HL-60/S4 (cell line): ENCODE results near the gene SYNPR.
"Not testable (repeated sequence)": the region's sequence is repeated elsewhere in the genome, so short reads cannot be mapped to it uniquely, and the experiment has no call there.

Experiments
- in situ Hi-C: fragments of 300-500 bp; cut with MboI; formaldehyde crosslinking; loops from 2 replicates; pipeline ENCODE4 v1.14.3; 2022; ENCODE audit warnings: low sequenced_read_pairs

Gene SYNPR

DNA sequence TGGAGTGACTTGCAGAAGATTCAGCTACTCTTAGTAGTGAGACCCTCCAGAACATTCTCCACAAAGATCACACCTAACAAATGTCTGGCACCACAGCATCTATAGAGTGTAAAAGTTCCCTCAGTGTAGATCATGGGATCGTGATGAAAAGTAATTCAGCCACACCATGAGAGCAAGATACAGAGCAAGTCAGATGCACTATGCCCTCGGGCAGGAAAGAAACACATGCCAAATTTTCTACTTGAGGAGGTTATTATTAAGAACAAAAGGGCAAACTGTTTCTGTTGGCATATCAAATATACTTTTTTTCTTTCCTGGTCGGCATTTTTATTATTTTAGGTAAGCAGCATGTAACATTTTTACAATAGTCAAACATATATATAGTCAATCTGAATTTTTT lies 329.6 kb downstream of the SYNPR start:
- in situ Hi-C loops, result no loop called here

DNA sequence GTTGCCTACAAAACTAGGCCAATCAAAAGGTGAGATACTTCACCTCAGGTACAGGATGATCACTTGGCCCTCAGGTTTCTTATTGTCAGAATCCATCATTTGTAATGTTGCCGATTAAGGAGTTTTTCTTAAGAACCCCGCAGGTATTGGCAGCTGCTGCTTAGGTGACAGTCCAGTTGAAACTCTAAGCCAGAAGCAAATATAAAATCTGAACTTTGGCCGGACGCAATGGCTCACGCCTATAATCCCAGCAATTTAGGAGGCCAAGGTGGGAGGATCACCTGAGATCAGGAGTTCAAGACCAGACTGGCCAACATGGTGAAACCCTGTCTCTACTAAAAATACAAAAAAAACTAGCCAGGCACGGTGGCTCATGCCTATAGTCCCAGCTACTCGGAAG lies 331.3 kb downstream of the SYNPR start:
- in situ Hi-C loops, result no loop called here

DNA sequence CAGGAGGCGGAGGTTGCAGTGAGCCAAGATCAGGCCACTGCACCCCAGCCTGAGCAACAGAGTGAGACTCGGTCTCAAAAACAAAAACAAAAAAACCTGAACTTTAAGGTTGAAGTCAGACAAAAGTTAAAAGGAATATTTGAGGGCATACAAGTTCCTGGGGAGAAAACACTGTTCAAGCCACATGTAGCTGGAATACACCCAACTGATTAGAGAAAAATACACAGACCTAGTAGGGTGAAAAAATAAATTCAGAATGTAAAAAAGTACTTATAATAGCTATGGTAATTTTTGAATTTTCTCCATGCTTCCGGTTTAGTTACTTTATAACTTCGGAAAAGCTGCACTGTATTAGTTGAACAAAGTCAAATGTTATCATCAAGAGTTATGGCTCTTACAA lies 331.7 kb downstream of the SYNPR start:
- in situ Hi-C loops, result no loop called here

DNA sequence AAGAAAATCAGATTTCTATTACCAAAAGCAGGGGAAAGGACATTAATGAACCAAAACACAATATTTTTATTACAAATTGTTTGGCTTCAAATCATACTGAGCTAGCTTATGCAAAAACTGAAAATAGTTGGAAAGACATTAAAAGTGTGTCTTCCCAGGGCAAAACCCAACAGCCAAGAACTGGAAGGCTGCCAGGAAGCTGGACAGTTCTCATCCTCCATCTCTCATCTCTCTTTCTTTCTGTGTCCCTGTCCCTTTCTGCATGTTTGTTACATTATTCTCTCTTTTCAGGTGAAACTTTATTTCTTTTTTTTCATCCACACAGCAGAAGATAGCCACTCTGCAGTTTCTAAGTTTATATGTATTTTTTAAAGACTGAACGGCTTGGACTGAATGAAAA lies 333.3 kb downstream of the SYNPR start:
- in situ Hi-C loops, result no loop called here

DNA sequence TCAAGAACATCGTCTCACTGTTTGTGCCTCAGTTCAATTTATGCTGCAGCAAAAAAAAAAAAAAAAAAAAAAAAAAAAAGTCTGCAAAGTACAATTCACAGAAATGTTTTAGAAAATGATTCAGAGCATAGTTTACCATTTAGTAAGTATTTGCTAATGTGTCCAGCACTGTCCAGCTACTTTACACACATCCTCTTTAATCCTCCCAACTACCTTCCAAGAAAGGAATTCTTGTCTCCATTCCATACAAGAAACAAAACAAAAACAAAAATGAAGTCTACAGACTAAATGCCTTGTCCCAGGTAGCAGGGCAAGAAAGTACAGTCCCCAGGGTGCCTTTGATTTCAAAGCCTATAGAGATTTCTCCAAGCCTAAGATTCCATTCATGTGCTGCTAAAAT lies 335.5 kb downstream of the SYNPR start:
- in situ Hi-C loops, result no loop called here

DNA sequence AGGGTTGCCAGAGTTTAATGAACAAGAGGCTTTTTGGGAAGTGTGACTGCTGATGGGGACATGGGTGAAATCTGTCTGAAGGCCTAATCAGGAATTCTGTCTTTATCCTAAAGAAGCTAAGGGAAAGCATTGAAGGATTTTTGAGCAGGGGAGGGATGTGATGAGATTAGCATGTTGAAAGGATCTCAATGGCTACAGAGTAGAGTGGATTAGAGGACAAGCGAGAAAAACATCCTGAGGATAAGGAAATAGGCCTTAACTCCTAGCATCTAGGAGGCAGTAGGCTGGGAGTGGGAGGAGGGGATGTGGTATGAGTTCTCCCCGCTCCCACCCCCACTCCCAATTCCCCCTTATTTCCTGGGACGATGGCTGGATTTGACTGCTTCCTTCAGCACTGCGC lies 339.3 kb downstream of the SYNPR start:
- in situ Hi-C loops, result no loop called here

DNA sequence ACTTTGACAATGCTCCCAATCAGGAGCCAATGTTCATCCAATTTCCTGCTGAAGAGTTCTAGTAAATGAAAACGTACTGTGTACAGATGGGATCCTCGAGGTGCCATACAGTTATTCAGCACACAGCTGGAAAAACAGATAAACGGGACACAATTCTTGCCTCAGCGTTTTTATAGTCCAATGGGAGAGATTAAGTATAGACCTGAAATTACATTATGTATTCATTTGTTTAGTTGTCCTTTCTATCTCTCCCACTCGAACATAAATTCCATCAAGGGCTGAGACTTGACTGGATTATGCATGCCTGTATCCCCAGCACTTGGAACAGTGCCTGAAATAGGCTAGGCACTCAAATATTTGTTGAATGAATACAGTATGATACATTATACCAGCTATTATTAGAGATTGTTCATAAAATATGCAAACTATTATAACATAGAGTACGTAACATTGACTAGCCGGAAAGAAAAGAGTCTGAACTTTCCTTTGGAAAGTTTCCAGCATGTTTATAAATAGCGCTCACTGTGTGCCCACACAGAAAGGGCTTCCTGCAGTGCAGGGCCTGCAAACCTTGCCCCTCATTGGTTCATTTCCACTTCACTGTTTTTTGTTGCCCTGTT lies 346.9 kb downstream of the SYNPR start:
- in situ Hi-C loops, result no loop called here

DNA sequence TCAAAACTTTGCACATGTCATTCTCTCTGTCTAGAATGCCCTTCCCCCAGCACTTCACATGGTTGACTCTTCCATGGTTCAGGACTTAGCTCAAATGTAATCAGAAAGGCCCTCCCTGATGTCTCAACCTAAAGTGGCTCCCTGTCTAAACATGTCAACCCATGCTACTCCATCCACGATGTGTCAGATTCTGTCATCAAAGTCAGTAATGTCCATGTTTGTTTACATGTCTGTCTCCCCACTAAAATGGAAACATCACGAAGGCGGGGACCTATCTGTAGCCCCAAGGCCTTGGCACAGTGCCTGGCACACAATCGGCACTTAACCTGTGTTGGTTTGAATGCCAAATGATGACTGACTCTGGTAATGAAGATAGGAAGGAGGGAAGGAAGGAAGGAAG lies 353.6 kb downstream of the SYNPR start:
- in situ Hi-C loops, result no loop called here

DNA sequence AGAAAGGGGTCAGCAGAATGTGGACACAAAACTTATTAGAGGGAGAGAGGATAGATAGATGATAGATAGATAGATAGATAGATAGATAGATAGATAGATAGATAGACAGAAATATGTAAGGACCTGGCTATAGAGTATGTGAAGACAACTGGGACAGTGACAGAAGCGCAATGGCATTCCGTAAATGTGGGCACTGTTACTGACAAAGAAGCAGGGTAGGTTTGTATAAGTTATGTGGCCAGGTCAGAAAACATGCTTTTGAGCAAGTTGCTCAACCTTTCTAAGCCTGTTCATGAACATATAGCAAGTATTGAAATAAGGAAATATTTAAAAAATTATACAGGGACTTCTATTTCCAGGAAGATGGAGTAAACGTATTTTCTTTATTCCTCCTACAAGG lies 357.1 kb downstream of the SYNPR start:
- in situ Hi-C loops, result no loop called here

DNA sequence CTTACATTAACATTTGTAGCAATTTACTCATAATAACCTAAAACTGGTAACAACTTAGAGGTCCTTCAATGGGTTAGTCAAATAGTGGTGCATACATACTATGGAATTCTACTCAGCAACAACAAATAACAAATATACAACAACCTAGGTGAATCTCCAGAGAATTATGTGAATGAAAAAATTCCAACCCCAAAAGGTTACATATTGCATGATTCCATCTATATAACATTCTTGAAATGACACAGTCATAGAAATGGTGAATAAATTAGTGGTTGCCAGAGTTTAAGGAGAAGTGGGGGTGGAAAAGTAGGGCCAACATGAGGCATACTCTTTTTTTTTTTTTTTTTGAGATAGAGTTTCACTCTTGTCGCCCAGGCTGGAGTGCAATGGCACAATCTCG lies 361.7 kb downstream of the SYNPR start:
- in situ Hi-C loops, result no loop called here

DNA sequence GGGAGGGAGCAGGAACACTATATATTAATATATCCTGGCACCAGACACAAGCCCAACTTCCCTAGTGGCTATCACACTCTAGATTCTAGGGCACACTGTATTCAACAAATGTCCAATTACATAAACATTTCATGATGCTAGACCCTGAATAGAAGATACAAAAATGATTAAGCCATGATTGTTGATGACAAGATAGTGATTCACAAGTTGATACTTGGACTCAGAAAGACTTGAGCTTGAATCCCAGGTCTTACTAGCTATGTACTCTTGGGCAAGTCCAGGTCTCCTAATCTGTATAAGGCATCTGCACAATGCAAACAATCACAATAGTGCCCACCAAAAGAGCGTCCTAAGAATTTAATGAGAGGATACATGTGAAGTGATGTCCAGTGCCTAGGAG lies 364.4 kb downstream of the SYNPR start:
- in situ Hi-C loops, result no loop called here

DNA sequence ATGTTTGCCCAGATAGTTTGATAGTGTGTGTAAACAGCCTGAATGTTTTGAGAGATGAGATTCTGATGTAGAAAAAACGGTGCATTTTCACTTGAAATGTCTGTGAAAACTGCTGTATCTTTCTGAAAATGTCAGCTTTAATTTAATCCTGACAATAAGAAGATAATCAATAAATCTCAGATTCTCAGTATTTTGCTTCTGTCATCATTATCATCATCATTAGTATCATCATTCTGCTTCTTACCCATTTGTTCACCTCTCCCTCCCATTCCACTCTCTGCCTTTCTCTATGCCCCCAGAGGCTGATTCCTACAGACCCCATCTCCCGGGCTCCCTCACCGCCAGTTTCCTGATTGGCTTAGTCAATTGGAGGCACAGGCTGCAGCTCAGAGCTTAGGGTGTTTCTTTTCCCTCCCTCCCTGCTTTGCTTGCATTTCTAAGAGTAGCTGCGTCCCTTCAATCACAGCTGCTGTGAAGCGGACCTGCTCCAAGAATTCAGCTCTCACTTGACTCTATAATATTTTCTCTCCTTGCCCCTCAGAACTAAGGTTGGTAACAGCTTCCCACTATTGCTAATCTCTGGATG lies 366.2 kb downstream of the SYNPR start:
- in situ Hi-C loops, result no loop called here

DNA sequence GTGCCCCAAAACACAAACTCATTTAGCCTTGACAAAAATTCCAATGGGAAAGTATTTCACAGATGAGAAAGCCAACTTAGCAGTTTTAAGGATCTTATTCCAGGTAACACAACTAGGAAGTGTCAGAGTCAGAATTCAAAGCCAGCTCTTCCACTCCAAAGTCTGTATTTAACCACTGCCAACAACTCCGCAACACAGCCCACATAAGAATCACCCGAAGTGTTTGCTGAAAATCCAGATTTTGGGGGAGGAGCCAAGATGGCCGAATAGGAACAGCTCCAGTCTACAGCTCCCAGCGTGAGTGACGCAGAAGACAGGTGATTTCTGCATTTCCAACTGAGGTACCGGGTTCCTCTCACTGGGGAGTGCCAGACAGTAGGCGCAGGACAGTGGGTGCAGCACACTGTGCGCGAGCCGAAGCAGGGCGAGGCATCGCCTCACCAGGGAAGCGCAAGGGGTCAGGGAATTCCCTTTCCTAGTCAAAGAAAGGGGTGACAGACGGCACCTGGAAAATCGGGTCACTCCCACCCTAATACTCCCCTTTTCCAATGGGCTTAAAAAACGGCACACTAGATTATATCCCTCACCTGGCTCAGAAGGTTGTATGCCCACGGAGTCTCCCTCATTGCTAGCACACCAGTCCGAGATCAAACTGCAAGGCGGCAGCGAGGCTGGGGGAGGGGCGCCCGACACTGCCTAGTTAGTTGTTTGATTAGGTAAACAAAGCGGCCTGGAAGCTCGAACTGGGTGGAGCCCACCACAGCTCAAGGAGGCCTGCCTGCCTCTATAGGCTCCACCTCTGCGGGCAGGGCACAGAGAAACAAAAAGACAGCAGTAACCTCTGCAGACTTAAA lies 367.0 kb downstream of the SYNPR start:
- in situ Hi-C loops, result not testable (repeated sequence)

DNA sequence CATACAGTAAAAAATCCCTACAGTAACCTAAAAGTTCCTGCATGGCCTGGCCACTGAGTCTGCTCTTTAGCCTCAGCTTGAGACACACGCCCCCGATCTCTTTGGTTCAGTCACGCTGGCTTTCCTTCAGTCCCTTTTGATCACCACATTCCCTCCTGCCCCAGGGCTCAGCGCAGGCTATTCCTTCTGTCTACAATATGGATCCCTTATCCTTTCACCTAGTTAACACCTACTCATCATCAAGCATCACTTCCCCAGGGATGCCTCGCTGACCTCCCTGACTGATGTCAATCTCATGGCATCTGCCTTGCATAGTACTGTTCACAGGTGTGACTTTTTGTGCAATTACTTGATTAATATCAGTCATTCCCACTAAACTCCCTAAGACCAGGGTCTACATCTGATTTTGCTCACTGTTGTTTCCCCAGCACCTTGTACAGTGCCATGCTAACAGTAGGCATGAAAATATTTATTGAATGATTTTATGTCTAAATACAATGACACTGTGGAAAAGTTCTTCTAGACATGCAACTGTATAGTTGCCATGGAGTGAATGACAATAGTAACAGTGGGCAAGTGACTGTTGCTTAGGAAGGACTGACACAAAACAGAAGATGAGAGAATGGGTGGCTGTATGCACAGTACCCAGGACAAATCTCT lies 374.1 kb downstream of the SYNPR start, which contains the start of gene SNTN:
TSS of gene SNTN (plus strand) at position 610 of the 660 bp plus-strand sequence. CDS start at position 623, 13 bp downstream.
- in situ Hi-C loops, result no loop called here

DNA sequence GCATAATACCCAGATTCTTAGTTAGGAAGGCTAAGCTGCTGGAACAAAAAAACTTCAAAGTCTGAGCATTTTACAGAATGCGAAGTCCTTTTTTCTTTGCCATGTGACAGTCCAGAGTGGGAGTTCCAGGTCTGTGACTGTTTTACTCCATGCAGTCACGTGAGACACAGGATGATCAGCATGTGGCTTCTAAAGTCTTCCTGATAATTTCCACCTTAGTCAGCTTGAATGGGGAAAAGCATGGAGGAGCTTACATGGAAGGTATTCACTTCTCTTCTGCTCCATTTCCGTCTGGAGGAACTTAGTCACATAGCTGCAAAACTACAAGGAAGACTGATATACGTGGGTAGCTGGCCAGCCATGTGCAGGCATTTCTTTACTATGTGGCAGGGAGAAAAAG lies 376.1 kb downstream of the SYNPR start:
- in situ Hi-C loops, result no loop called here

DNA sequence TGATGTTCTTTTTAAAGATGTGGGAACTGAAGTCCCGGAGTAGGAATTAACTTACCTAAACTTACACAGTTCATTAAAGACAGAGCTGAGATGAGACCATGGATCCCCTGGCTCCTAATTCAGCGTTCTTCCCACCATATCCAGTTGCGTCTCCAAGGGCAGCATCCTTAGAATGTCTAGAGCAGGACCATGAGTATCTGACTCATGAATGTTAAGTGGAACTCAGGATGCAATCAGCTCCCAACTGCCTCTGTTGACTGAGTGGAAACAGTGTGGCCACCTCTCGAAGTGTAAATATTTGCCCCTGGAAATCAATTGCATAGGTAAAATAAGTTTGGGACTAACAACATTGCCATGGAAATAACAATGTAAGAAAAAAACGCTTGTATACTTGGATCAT lies 376.8 kb downstream of the SYNPR start:
- in situ Hi-C loops, result no loop called here

DNA sequence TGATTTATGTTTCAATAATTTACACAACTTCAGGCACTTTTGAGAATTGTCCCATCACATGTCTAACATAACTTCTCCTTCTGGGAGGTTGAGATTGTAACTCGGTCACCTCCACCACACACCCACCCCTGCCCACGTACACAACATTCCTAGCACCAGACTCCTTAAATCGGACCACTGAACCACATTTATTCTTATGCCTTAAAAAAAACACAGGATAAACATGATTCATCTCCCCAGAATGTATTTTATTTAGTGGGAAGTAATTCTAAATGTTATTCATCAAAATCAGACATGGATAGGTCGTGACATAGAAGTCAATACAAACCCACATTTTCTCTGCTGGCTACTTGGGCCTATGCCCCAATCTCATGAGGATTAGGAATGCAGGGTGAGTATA lies 377.4 kb downstream of the SYNPR start:
- in situ Hi-C loops, result no loop called here

DNA sequence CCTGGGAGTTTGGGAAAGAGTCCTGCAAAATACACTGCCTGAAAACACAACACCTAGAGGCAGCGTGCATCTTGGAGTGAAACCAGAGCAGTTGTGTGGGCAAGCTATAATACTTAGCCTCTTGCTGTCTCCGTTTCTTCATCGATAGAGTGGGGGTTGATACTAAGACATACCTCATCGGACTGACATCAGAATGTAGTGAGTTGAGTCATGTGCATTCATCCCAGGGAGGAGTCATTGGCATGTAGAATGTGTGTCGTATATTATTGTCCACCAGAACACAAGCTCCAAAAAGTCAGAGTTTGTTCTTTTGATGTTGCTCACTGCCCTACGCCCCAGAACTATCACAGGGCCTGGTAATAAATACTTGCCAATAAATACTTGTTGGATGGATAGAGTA lies 378.7 kb downstream of the SYNPR start:
- in situ Hi-C loops, result no loop called here

DNA sequence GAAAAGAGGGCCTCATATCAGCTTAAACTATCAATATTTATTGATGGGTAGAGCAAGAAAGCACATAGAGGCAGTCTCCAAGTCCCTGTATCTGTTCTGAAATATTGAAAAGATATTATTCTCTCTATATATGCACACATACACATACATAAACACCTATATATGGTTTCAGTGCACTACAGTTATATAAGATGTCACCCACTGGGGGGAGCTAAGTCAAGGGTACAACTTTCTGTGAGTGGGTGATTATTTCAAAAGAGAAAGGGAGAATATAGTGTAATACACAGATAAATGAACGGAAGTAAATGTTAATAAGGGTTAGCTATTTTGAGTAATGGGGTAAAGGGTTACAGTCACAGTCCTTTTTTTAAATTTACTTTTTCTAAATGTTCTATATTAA lies 383.1 kb downstream of the SYNPR start:
- in situ Hi-C loops, result no loop called here

DNA sequence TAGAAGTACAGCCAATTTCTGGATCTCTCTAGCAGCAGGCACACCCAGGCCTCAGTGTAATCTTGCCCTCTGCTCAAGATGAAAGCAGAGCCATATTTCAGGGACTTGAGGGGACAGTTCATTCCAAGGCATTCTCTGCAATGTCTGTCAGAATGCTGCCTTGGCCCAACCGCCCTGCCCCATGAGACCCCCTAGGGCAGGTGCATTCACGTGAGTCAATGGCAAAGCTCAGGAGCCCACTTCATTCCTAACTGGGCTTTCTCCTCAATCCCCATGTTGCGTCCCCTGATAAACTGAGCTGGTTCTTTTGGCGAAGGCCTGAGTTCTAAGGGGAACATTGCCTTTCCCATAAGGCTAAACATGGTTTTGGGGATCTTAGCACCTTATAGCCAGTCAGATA lies 383.9 kb downstream of the SYNPR start:
- in situ Hi-C loops, result no loop called here

DNA sequence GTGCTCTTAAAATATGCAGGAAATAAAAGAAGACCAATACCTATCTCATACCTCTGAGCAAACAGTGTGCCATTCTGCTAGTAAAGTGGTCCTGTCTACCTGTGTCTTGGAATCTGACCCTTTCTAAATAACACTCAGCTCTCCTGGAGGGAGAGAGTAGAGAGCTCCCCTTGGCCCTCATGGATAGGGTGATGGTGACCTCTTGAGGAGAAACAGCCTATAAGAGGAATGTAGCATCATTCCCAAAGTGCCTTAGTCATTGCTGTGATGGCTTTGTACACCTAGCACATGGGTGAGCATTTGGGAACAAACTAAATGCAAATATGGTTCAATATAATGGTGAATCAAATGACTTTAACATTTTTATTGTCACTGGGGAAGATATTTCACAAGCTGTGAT lies 384.4 kb downstream of the SYNPR start:
- in situ Hi-C loops, result no loop called here
